ENCODE results near the gene FAM234A.

GRCh38 chr16:191831-192230 lies 42.8 kb upstream of the FAM234A start:
- TF ChIP-seq CTCF (IDR thresholded peaks at IDR 0.05) (no peak), POLR2A (IDR thresholded peaks at IDR 0.05) (no peak), POLR2AphosphoS5 (IDR thresholded peaks at IDR 0.05; ENCODE audit: insufficient read depth in 1 of 2, low read depth in 1 of 2) (no peak)

Data from vagina (tissue), 2 donors.